Measurements from ENCODE around the gene ASPHD2.

ASPHD2 gene

DNA sequence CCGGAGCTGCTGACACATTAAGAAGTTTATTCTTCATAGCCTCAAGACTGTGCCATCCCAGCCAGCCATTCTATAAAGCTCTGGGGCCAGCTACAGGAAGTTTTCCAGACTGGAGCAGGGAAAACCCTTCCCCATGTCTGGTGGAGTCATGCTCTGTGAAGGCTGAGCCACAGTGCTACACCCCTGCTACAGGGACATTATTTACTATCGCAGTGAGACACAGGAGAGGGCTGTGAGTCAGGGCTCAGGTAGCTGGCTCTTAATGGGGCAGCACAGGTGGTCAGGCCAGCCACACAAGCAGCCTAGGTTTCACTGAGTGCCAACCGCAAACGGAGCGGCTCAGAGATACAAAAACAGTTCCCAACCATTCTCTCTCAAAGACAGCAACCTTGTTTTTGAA lies 42.5 kb downstream of the ASPHD2 start:
- no peak for DNase-seq

DNA sequence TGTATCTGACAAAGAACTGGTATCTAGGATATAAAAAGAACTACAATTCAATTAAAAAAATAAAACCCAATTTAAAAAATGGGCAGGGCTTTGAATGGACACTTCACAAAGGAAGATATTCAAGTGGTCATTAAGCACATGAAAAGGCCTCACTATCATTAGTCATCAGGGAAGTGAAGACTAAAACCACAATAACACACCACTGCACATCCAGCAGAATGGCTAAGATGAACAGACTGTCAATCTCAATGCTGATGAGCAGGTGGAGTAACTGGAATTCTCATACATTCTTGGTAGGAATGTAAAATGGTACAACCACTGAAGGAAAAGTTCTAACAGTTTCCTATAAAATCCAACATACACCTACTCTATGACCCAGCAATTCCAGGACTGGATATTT lies 45.6 kb downstream of the ASPHD2 start:
- DNase-seq, result no peak

GRCh38 chr22:26476705-26477340 lies 47.8 kb downstream of the ASPHD2 start:
- no peak for DNase-seq

DNA sequence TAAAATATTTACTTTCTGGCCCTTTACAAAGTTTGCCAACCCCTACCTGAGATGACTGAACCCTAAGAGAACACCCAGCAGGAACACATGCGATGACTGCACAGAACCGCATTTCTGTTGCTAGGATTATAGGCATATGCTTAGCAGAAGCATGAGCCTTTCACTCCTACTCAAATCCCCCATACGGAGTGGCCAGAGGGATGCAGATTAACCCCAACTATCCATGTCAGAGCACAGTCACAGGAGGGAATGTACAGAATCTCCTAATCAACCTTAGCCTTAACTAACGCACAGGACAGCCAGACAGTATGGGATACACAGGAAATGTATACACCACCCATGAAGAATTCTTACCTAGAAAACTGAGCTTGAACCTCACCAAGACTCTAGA lies 48.3 kb downstream of the ASPHD2 start:
- DNase-seq, result no peak

- DNase-seq, result peak in 1 of 56 donors; percentile 19
Observed at GRCh38 chr22:26479043-26479791, 50.2 kb downstream of the ASPHD2 start.

DNA sequence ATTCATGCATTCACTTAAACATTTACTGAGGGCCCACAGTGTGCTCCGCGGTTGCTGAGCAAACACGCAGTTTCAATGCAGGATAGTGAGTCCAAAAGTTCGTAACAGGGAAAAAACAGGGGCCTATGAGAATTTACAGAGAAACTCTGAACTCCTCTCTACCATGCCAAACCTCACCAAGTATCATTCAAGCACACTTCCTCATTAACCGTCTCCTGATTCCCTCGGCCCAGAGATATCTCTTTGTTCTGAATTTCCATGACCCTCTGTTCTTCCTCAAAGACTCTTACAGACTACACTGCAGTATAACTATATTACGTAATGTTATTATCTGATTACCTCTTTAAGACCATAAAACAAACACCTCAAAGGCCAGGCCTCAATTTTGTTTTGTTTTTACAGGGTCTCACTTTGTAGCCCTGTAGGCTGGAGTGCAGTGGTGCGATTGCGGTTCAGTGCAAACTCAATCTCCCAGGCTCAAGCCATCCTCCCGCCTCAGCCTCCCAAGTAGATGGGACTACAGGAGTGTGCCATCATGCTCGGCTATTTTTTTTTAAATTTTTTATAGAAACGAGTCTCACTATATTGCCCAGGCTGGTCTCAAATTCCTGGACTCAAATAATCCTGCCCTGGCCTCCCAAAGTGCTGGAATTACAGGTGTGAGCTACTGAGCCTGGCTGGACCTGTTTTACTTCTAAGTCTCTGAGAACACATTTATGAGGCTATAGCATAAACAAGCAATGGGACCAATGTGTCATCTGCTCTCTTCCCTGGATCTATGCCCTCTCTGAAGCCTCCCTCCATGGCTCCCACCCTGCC lies 50.9 kb downstream of the ASPHD2 start:
- DNase-seq, result no peak

- no peak for DNase-seq
Observed at GRCh38 chr22:26480611-26480932, 51.5 kb downstream of the ASPHD2 start.

- DNase-seq, result no peak
Observed at GRCh38 chr22:26481112-26481693, 52.1 kb downstream of the ASPHD2 start.

DNA sequence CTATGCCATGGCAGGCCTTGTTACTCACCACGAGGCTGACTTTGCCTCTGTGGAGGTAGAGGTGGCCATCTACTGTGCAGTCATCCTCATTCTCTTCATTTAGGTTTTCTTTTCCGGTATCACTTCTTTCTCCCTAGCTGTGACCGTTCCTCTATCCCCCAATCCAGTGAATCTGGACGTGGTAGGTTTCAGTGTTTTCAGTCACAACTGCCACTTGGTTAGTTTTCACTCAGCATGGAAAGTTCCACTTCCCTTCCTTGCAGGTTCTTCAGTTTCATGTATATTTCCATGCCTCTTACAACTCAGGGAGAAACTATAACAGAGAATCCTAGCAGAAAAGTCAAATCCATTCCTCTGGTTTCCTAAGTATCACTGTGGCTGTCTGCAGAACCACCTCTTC lies 52.6 kb downstream of the ASPHD2 start:
- no peak for DNase-seq

DNA sequence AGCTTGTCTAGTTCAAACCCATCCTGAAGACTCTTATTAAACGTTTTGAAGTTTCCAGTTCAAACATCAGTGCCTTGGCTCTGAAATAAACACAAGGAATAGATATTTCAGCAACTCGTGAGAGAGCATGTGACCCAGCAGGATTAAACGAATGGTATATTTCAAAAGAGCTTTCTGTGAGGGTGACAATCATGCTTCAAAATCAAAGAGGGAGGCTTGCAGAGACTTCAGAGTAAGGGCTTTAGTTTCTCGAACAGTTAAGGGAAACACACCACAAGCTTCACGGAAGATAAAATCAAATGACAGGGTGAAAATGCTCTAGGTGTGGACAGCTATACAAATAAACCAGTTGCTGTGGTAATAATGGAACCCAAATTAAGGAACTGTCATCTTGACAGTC lies 53.1 kb downstream of the ASPHD2 start:
- no peak for DNase-seq

- DNase-seq, result no peak
Observed at GRCh38 chr22:26483043-26483438, 54.0 kb downstream of the ASPHD2 start.

- DNase-seq, result peak in 54 of 56 donors; percentile 22 to 87 (median 69)
Observed at GRCh38 chr22:26483439-26484359, 54.6 kb downstream of the ASPHD2 start, which contains the start of the genes HPS4 and SRRD. HPS4 (minus strand) TSS chr22:26483783; CDS start chr22:26481762, 2,021 bp downstream. SRRD (plus strand) TSS chr22:26483877; CDS start chr22:26483891, 14 bp downstream.

- no peak for DNase-seq
Observed at GRCh38 chr22:26484360-26484706, 55.3 kb downstream of the ASPHD2 start.

DNA sequence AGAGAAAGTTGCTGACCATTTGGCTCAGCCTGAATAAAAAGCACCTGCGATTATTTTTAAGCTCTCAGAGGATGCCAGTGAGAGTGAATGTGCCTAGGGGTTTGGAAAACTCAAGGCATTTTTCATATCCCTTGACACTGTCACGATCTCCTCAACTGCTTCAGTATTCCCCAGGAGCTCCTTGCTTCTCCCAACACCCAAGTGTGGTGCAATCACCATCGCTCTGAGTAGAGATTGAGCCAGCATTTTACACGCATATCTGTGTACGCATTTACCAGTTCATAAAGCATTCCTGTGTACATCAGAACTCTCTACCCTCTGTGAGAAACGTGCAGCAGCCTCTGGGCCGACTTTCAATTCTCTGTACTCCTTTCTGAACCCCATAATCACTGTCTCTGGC lies 56.0 kb downstream of the ASPHD2 start:
- DNase-seq, result no peak

- DNase-seq, result no peak
Observed at GRCh38 chr22:26485806-26486390, 56.8 kb downstream of the ASPHD2 start.

- no peak for DNase-seq
Observed at GRCh38 chr22:26486394-26486793, 57.3 kb downstream of the ASPHD2 start.

- no peak for DNase-seq
Observed at GRCh38 chr22:26487996-26488395, 58.9 kb downstream of the ASPHD2 start.

DNA sequence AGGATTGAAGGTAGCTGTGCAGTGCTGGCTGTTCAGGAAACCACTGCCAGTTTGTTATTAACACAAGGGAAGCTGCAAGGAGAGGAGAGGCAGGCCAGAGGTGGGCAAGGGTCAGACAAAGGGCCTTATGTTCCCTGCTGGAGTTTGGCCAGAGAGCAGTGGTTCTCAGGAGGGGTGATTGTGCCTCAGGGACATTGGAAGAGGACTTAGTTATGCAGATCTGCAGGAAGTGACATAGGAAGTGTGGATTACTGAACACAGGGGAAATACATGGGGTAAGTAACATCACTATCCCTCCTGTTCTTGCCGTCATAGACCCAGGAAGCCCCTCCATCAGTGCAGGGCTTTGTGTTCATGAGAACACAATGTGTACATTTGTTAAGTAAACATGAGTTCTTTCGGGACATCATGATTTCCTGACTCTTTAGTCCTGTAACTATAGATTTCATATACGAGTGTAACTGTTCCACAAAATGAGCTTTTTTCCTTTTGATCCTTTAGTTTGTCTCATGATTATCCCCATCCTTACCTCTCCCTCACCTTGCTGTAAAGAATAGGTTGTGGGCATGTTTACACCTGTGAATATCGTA lies 60.5 kb downstream of the ASPHD2 start:
- no peak for DNase-seq

DNA sequence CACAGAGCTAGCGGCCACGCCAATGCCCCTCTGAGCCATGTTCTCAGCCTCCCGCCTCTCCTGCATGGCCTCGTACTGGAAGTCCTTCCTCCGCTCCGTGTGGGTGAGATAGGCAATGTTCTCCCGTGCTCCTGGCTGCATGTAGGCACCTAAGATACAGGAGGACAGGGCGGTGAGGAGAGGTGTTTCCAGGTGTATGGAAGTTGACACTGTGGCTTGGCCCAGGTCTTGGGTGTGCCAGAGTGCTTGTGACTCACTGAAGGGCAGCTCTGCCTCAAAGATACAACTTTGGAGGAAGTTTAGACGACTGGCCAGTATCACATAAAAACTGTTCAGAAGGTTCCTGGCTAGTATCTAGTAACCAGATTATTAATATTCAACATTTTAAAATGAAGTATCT lies 63.2 kb downstream of the ASPHD2 start:
- DNase-seq, result no peak

DNA sequence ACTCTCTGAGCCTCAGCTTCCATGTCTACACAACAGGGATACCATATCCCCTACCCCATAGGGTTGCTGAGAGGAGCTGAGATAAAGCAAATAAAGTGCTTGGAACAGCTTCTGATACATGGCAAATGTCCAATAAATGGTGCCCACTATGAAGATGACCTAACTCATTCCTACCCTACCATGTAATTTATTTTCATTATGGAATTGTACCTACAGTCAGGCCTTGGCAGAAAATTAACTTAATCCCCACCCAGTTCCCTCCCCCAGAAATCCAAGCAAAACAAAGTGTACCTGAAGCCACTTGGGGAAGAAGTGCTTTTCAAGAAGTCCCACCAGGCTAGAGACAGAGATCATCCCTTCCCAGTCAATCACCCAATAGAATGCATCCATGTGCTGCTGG lies 65.4 kb downstream of the ASPHD2 start:
- no peak for DNase-seq

All from amygdala (tissue), 56 donors.